Hypothalamus (tissue), 51 donors: ENCODE results near the gene DUSP7.
A peak's percentile ranks its signal among the peaks of the same experiment; 100 is the strongest.

Experiments
- DNase-seq, 51 donors: peaks; one replicate each; lab custom pipeline; 2025; lab: John Stamatoyannopoulos, UW

DUSP7 gene

GRCh38 chr3:52015438-52016228, 40.7 kb downstream of the DUSP7 start:
- no peak for DNase-seq

- peak in 6 of 51 donors; percentile 13 to 40 (median 21) for DNase-seq
These were observed 41.8 kb downstream of the DUSP7 start for GRCh38 chr3:52014613-52015012.

- DNase-seq, result no peak
These were observed 42.4 kb downstream of the DUSP7 start for GRCh38 chr3:52013802-52014598.

- no peak for DNase-seq
These were observed 43.7 kb downstream of the DUSP7 start for GRCh38 chr3:52012699-52013098.

- no peak for DNase-seq
These were observed 45.9 kb downstream of the DUSP7 start for GRCh38 chr3:52010431-52010830.

- DNase-seq, result no peak
These were observed 49.1 kb downstream of the DUSP7 start for GRCh38 chr3:52007291-52007690.

GRCh38 chr3:52006820-52007133, 49.6 kb downstream of the DUSP7 start:
- DNase-seq, result no peak

GRCh38 chr3:52006017-52006819, 50.2 kb downstream of the DUSP7 start:
- peak in 1 of 51 donors; percentile 28 for DNase-seq

- peak in 22 of 51 donors; percentile 11 to 61 (median 36) for DNase-seq
These were observed 50.8 kb downstream of the DUSP7 start for GRCh38 chr3:52005571-52005986.

GRCh38 chr3:52004906-52005395, 51.4 kb downstream of the DUSP7 start:
- no peak for DNase-seq

- DNase-seq, result peak in 42 of 51 donors; percentile 11 to 82 (median 52)
These were observed 52.1 kb downstream of the DUSP7 start for GRCh38 chr3:52004163-52004787.

GRCh38 chr3:52002748-52003147, 53.6 kb downstream of the DUSP7 start:
- no peak for DNase-seq

- peak in 46 of 51 donors; percentile 18 to 82 (median 48) for DNase-seq
These were observed 54.9 kb downstream of the DUSP7 start for GRCh38 chr3:52001443-52001974.

GRCh38 chr3:51999846-52000245, 56.5 kb downstream of the DUSP7 start:
- no peak for DNase-seq
